ENCODE results near the gene LY6G6F. TPM values are rescaled to one million over a fixed set of nuclear protein-coding genes. Genes with fewer than 3 reads are reported as not detected.

The LY6G6F gene
- total RNA-seq, 1 donor, result not detected

Small RNA genes within 50 kb of the gene (small RNA-seq; reads per million reads assigned to genes)
- not detected for gene LY6G6D
- gene MIR4646, result not detected
- not detected for gene RF00019
- not detected for gene RNU6-850P

Other genes starting within 250 kb of the LY6G6F start
- gene MICB, start 208.7 kb upstream of the LY6G6F start, total RNA-seq, result 22.5 and 33.1 TPM in 2 replicates
- gene MCCD1, start 177.9 kb upstream of the LY6G6F start, total RNA-seq, result not detected in 2 replicates
- gene DDX39B, start 164.9 kb upstream of the LY6G6F start, total RNA-seq, result 455 and 468 TPM in 2 replicates
- 0.50 and 0.53 TPM in 2 replicates for gene ATP6V1G2, start 160.3 kb upstream of the LY6G6F start, total RNA-seq
- 17.1 and 19.1 TPM in 2 replicates for gene NFKBIL1, start 159.3 kb upstream of the LY6G6F start, total RNA-seq
- gene LTA, start 134.6 kb upstream of the LY6G6F start, total RNA-seq, result not detected in 2 replicates
- not detected in 2 replicates for gene TNF, start 131.3 kb upstream of the LY6G6F start, total RNA-seq
- gene LTB, start 124.4 kb upstream of the LY6G6F start, total RNA-seq, result 0.80 and 1.2 TPM in 2 replicates
- 0.29 and 0.40 TPM in 2 replicates for gene LST1, start 120.6 kb upstream of the LY6G6F start, total RNA-seq
- gene NCR3, start 113.9 kb upstream of the LY6G6F start, total RNA-seq, result not detected in 2 replicates
- not detected in 2 replicates for gene AIF1, start 91.6 kb upstream of the LY6G6F start, total RNA-seq
- gene PRRC2A, start 86.2 kb upstream of the LY6G6F start, total RNA-seq, result 84.0 and 112 TPM in 2 replicates
- gene BAG6, start 54.2 kb upstream of the LY6G6F start, total RNA-seq, result 149 and 209 TPM in 2 replicates
- 0.29 TPM in 1 of 2 replicates, not detected in the other for gene APOM, start 51.0 kb upstream of the LY6G6F start, total RNA-seq
- 11.8 and 12.0 TPM in 2 replicates for gene C6orf47, start 46.1 kb upstream of the LY6G6F start, total RNA-seq
- 11.8 and 15.4 TPM in 2 replicates for gene GPANK1, start 41.9 kb upstream of the LY6G6F start, total RNA-seq
- 178 and 196 TPM in 2 replicates for gene CSNK2B, start 40.8 kb upstream of the LY6G6F start, total RNA-seq
- 5.7 and 7.2 TPM in 2 replicates for gene LY6G5B, start 36.9 kb upstream of the LY6G6F start, total RNA-seq
- 1.3 and 1.6 TPM in 2 replicates for gene LY6G5C, start 25.8 kb upstream of the LY6G6F start, total RNA-seq
- 26.7 and 30.5 TPM in 2 replicates for gene ABHD16A, start 3.5 kb upstream of the LY6G6F start, total RNA-seq
- not detected in 2 replicates for gene LY6G6D, start 8.5 kb downstream of the LY6G6F start, total RNA-seq
- gene LY6G6C, start 14.9 kb downstream of the LY6G6F start, total RNA-seq, result not detected in 2 replicates
- gene MPIG6B, start 16.5 kb downstream of the LY6G6F start, total RNA-seq, result not detected in 2 replicates
- gene DDAH2, start 22.4 kb downstream of the LY6G6F start, total RNA-seq, result 35.2 and 44.4 TPM in 2 replicates
- 650 and 798 TPM in 2 replicates for gene CLIC1, start 29.7 kb downstream of the LY6G6F start, total RNA-seq
- gene MSH5, start 33.1 kb downstream of the LY6G6F start, total RNA-seq, result 18.6 and 30.9 TPM in 2 replicates
- gene SAPCD1, start 55.8 kb downstream of the LY6G6F start, total RNA-seq, result 0.66 and 1.6 TPM in 2 replicates
- 0.27 and 0.29 TPM in 2 replicates for gene VWA7, start 70.5 kb downstream of the LY6G6F start, total RNA-seq
- 80.2 and 96.9 TPM in 2 replicates for gene VARS1, start 88.9 kb downstream of the LY6G6F start, total RNA-seq
- gene LSM2, start 100.1 kb downstream of the LY6G6F start, total RNA-seq, result 51.3 and 55.1 TPM in 2 replicates
- gene HSPA1L, start 108.4 kb downstream of the LY6G6F start, total RNA-seq, result 0.40 and 0.57 TPM in 2 replicates
- gene HSPA1A, start 108.7 kb downstream of the LY6G6F start, total RNA-seq, result 35.1 and 75.0 TPM in 2 replicates
- 26.1 and 97.3 TPM in 2 replicates for gene HSPA1B, start 120.9 kb downstream of the LY6G6F start, total RNA-seq
- 43.5 and 45.3 TPM in 2 replicates for gene NEU1, start 156.0 kb downstream of the LY6G6F start, total RNA-seq
- gene SLC44A4, start 172.1 kb downstream of the LY6G6F start, total RNA-seq, result 0.13 and 0.65 TPM in 2 replicates
- 34.0 and 40.5 TPM in 2 replicates for gene EHMT2, start 190.8 kb downstream of the LY6G6F start, total RNA-seq
- gene ZBTB12, start 195.2 kb downstream of the LY6G6F start, total RNA-seq, result 1.1 and 1.3 TPM in 2 replicates
- not detected in 2 replicates for gene C2, start 220.9 kb downstream of the LY6G6F start, total RNA-seq
- 1.3 TPM in 2 replicates for gene CFB, start 239.2 kb downstream of the LY6G6F start, total RNA-seq